Measurements from ENCODE around the gene SVIL. TPM values are rescaled to one million over a fixed set of nuclear protein-coding genes. Genes with fewer than 3 reads are reported as not detected.
A peak's percentile ranks its signal among the peaks of the same experiment; 100 is the strongest.
"Not testable (repeated sequence)": the region's sequence is repeated elsewhere in the genome, so short reads cannot be mapped to it uniquely, and the experiment has no call there.

SVIL gene
- total RNA-seq, 1 experiment from 2014 or later = 14.5 TPM

DNA sequence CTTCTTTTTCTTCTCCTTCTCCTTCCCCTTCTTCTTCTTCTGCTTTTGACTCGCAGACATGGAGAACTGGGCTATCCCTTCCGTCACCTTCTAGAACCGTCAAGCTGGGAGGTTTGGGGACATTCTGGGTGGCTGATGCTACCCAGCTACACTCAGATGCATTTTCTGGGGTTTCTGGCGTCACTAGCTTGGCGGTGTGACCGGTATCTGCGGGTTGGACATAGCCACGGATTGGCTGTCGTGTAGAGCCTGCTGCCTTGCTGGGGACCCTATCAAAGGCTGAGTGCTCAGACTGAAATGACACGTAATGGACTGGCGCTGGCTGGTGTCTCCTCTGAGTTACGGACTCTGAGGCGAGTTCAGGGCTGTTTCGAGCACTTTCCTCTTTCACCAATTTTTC lies 101.7 kb downstream of the SVIL start:
- DNase-seq = no peak
- H3K4me3 ChIP-seq (ENCODE audit: insufficient read depth, low read depth, low read length) = no peak overlapping the region
- H3K27me3 ChIP-seq (ENCODE audit: control insufficient read depth, insufficient read depth, low read length) = no peaks in the 10 kb centered on the region

GRCh38 chr10:29532256-29532878 lies 102.4 kb downstream of the SVIL start:
- DNase-seq = no peak
- H3K36me3 ChIP-seq (replicated peaks; ENCODE audit: control insufficient read depth, insufficient read depth, low read length) = no peaks in the 10 kb centered on the region; the same call in 1 of the 2 replicates
- H3K27me3 ChIP-seq (ENCODE audit: control insufficient read depth, insufficient read depth, low read length) = no peaks in the 10 kb centered on the region

More for the DNA sequence above, 101.7 kb downstream of the SVIL start:
- H3K36me3 ChIP-seq (replicated peaks; ENCODE audit: control insufficient read depth, insufficient read depth, low read length) = no peaks in the 10 kb centered on the region; the same call in 1 of the 2 replicates

DNA sequence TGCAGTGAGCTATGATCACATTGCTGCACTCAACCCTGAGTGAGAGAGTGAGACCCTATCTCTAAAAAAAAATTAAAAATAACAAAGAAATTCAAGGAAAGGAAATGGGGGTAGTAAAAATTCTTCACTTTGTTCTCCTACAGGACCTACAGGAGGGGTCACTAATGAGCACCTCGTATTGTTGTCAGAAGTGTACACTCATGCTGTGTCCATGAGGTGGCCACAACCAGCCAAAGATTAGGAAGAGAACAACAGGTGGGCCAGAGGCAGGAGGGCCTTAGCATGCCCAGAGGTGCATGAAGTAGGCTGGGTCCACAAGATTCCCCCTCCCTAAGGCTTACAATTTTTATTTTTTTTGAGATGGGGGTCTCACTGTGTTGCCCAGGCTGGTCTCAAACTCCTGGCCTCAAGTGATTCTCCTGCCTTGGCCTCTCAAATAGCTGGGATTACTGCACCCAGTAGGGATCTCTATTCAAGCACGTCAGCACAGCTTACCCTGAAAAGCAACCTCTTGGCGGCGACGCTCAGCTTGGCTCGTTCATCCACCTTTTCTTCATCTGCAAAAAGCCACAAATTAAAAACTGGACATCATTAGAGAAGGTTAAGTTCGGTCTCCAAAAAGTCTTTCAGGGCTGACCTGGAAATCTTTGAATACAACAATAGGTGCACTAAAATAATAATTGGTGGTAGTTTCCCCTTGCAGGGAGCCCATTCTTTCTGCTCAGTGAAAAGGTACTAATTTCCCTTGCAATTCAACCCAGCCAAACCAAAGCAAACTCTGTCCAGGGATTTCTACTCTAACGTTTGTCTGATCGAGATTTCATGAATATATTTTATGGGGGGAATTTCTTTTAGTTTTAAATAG lies 104.4 kb downstream of the SVIL start:
- Histone ChIP-seq H3K36me3 (replicated peaks; ENCODE audit: control insufficient read depth, insufficient read depth, low read length) (no peaks in the 10 kb centered on the region; the same call in 1 of the 2 replicates), H3K27me3 (ENCODE audit: control insufficient read depth, insufficient read depth, low read length) (no peaks in the 10 kb centered on the region), H3K4me3 (ENCODE audit: insufficient read depth, low read depth, low read length) (no peak overlapping the region)
- DNase-seq = no peak

More at GRCh38 chr10:29532256-29532878, 102.4 kb downstream of the SVIL start:
- no peak overlapping the region for H3K4me3 ChIP-seq (ENCODE audit: insufficient read depth, low read depth, low read length)

- no peak for DNase-seq
- Histone ChIP-seq H3K4me3 (ENCODE audit: insufficient read depth, low read depth, low read length) (no peak overlapping the region), H3K36me3 (replicated peaks; ENCODE audit: control insufficient read depth, insufficient read depth, low read length) (no peaks in the 10 kb centered on the region; the same call in 1 of the 2 replicates)
These were observed 105.6 kb downstream of the SVIL start for GRCh38 chr10:29529146-29529545.

GRCh38 chr10:29525762-29526161 lies 109.0 kb downstream of the SVIL start:
- H3K27me3 ChIP-seq (ENCODE audit: control insufficient read depth, insufficient read depth, low read length) = no peaks in the 10 kb centered on the region
- no peaks in the 10 kb centered on the region; the same call in 1 of the 2 replicates for H3K36me3 ChIP-seq (replicated peaks; ENCODE audit: control insufficient read depth, insufficient read depth, low read length)
- DNase-seq = no peak
- no peak overlapping the region for H3K4me3 ChIP-seq (ENCODE audit: insufficient read depth, low read depth, low read length)

More at GRCh38 chr10:29529146-29529545, 105.6 kb downstream of the SVIL start:
- H3K27me3 ChIP-seq (ENCODE audit: control insufficient read depth, insufficient read depth, low read length) = no peaks in the 10 kb centered on the region

DNA sequence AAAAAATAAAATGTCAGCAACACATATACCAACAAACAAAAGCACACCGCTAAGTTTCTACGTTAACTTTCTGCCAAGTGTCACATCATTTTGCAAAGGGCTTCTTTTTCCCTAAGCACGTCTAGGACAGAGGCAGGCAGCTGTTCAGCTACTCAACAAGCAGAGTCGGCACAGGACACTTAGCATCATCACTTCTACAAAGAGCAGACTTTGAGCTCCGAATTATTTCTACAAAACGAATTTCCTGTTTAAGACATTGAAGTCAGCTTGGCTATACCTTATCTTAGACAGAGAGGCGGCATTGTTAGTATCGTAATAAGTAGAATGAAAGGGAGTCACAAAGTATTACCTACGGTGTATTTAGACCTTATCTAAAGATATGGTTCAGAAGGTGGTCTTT lies 110.1 kb downstream of the SVIL start:
- DNase-seq = no peak
- H3K4me3 ChIP-seq (ENCODE audit: insufficient read depth, low read depth, low read length) = no peak overlapping the region
- H3K36me3 ChIP-seq (replicated peaks; ENCODE audit: control insufficient read depth, insufficient read depth, low read length) = no peaks in the 10 kb centered on the region; the same call in 1 of the 2 replicates
- H3K27me3 ChIP-seq (ENCODE audit: control insufficient read depth, insufficient read depth, low read length) = no peaks in the 10 kb centered on the region

GRCh38 chr10:29524294-29524693 lies 110.5 kb downstream of the SVIL start:
- H3K4me3 ChIP-seq (ENCODE audit: insufficient read depth, low read depth, low read length) = no peak overlapping the region
- H3K27me3 ChIP-seq (ENCODE audit: control insufficient read depth, insufficient read depth, low read length) = no peaks in the 10 kb centered on the region
- no peak for DNase-seq
- H3K36me3 ChIP-seq (replicated peaks; ENCODE audit: control insufficient read depth, insufficient read depth, low read length) = no peaks in the 10 kb centered on the region; the same call in 1 of the 2 replicates

DNA sequence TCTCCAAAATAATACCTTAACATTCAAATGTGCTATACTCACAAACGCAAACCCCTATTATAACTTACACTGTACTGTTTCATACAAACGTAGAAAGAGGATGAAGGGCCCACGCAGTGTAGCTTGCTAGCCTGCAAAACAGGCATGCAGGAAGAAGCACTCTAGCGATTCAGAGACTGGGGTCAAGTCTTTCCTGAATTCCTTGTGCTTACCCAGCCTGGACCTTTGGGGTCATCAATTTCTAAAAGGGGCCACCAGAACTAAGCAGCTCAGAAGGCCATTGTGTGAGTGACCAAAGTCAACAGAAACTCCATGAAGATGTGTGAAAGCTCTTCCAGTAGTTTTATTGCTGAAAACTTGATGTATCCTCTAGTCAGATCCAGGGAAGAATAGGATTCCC lies 111.9 kb downstream of the SVIL start:
- no peak for DNase-seq
- Histone ChIP-seq H3K4me3 (ENCODE audit: insufficient read depth, low read depth, low read length) (no peak overlapping the region), H3K27me3 (ENCODE audit: control insufficient read depth, insufficient read depth, low read length) (no peaks in the 10 kb centered on the region), H3K36me3 (replicated peaks; ENCODE audit: control insufficient read depth, insufficient read depth, low read length) (no peaks in the 10 kb centered on the region)

GRCh38 chr10:29522061-29522855 lies 112.5 kb downstream of the SVIL start:
- Histone ChIP-seq H3K4me3 (ENCODE audit: insufficient read depth, low read depth, low read length) (no peak overlapping the region), H3K27me3 (ENCODE audit: control insufficient read depth, insufficient read depth, low read length) (no peaks in the 10 kb centered on the region), H3K36me3 (replicated peaks; ENCODE audit: control insufficient read depth, insufficient read depth, low read length) (no peaks in the 10 kb centered on the region)
- DNase-seq = no peak

DNA sequence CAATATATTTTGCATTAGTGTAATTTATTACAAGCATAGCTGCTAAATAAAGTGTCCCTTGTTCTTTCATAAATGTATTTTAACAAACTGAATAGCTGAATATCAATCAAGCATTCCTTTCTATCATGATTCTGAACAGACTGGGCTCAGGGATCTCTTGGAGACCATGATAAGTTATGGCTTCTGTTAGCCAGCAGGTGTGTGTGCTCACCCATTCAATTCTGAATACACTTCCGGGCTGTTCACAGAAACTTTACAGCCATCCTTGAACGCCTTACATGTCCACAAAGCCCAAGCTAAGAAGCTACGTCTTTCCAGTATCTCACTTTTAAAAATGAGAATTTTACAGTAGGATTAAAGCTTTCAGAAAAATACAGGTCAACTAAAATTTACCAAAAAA lies 115.1 kb downstream of the SVIL start:
- Histone ChIP-seq H3K4me3 (ENCODE audit: insufficient read depth, low read depth, low read length) (no peak overlapping the region), H3K27me3 (ENCODE audit: control insufficient read depth, insufficient read depth, low read length) (no peaks in the 10 kb centered on the region), H3K36me3 (replicated peaks; ENCODE audit: control insufficient read depth, insufficient read depth, low read length) (no peaks in the 10 kb centered on the region)
- no peak for DNase-seq

DNA sequence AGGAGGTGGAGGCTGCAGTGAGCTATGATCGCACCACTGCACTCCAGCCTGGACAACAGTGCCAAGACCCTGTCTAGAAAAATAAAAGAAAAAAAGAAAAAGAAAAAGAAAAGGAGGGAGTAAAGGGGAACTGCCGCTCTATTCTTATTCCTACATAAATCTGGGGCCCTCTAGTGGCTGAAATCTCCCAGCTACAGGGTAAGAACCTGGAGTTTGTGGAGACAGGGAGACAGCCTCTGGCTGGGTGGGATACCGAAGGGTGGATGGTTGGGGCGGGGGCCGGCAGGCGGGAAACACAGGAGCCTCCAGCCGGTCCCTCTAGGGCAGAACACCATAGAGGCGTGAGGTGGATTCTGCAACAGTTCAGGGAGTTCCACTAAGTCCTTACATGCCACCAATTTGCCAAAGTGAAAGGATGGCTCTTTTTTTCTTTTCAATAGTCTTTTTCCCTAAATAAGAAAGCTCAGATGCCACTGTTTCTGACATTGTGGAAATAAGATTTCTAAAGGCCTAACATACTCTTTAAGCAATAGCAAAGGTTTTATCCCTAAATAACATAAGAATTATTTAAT lies 117.3 kb downstream of the SVIL start:
- no peak overlapping the region for H3K4me3 ChIP-seq (ENCODE audit: insufficient read depth, low read depth, low read length)
- DNase-seq = peak; percentile 90
- no peaks in the 10 kb centered on the region for H3K27me3 ChIP-seq (ENCODE audit: control insufficient read depth, insufficient read depth, low read length)
- H3K36me3 ChIP-seq (replicated peaks; ENCODE audit: control insufficient read depth, insufficient read depth, low read length) = no peaks in the 10 kb centered on the region

DNA sequence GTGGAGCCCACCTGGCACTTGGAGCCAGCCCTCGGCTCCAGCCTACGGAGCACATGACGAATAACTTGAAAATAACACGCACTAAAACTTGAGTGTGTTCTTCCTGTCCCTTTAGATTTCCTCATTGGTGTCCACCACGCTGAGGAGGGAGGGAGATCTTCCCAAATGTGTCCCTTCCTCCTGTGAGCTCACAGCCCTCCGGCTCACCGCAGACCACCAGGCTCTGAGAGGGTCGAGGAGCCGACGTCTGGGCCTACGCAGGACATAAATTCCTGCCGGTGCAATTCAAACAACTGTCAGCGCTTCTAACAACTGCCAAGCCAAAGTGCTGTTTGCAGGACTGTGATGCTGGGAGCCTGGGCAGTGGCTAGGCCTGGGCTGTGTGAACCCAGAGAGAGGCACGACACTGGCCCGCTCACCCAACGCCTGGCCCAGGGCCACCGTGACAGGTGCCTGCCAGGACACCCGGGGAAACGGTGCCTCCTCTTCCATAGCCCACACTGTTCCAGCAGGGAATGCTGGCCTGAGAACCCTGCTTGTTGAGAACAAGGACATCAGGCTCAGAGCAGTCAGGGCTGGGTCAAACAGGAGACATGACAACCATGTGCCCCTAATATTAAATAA lies 118.3 kb downstream of the SVIL start:
- H3K36me3 ChIP-seq (replicated peaks; ENCODE audit: control insufficient read depth, insufficient read depth, low read length); H3K4me3 ChIP-seq (ENCODE audit: insufficient read depth, low read depth, low read length); DNase-seq; H3K27me3 ChIP-seq (ENCODE audit: control insufficient read depth, insufficient read depth, low read length): not testable (repeated sequence)

DNA sequence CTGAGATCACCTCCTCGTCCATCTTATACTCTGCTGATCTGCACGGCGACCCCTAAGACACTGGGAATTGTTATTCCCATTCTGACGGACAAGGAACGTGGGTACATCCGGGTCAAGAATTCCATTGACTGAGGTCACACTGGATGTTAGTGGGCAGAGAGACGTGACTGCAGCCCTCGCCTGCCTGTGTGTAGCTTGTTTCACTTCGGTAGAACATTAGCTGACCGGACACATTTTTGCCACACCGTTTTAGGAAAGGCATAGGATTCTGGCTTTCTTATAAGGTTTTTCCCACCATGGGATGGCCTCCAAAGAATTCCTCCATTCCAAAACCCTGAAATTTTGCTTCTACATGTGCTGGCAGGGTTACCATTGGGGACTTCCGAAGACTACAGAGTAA lies 118.9 kb downstream of the SVIL start:
- DNase-seq; H3K4me3 ChIP-seq (ENCODE audit: insufficient read depth, low read depth, low read length); H3K27me3 ChIP-seq (ENCODE audit: control insufficient read depth, insufficient read depth, low read length); H3K36me3 ChIP-seq (replicated peaks; ENCODE audit: control insufficient read depth, insufficient read depth, low read length): not testable (repeated sequence)

GRCh38 chr10:29515104-29515503 lies 119.7 kb downstream of the SVIL start:
- not testable (repeated sequence) for H3K4me3 ChIP-seq (ENCODE audit: insufficient read depth, low read depth, low read length); H3K27me3 ChIP-seq (ENCODE audit: control insufficient read depth, insufficient read depth, low read length); H3K36me3 ChIP-seq (replicated peaks; ENCODE audit: control insufficient read depth, insufficient read depth, low read length); DNase-seq

Measured in H7 (cell line).